H9 (cell line): ENCODE data around the gene ANKZF1. TPM values are rescaled to one million over a fixed set of nuclear protein-coding genes. Genes with fewer than 3 reads are reported as not detected.

Experiments used
- DNase-seq: peaks from one replicate; pipeline ENCODE4 v3.0.0-alpha.2; 2017
- H2AFZ ChIP-seq: one replicate; pipeline ENCODE4 v1.6.1; 2013; ENCODE audit warnings: mild to moderate bottlenecking, low read length, control low read depth, moderate library complexity
- H2AK5ac ChIP-seq: 2 replicates; pipeline ENCODE4 v1.6.1; 2013; ENCODE audit warnings: low read length, control low read depth, mixed read lengths; ENCODE audit not compliant: insufficient read length
- H2BK120ac ChIP-seq: one replicate; pipeline ENCODE4 v1.6.1; 2013; ENCODE audit warnings: low read depth, mild to moderate bottlenecking, low read length, control low read depth, inconsistent platforms; ENCODE audit not compliant: poor library complexity, severe bottlenecking
- H2BK12ac ChIP-seq: 2 replicates; pipeline ENCODE4 v1.6.1; 2013; ENCODE audit warnings: low read length, control low read depth, mixed read lengths, low read depth; ENCODE audit not compliant: insufficient read length
- H2BK15ac ChIP-seq: 2 replicates; pipeline ENCODE4 v1.6.1; 2013; ENCODE audit warnings: low read depth, low read length, control low read depth
- H2BK20ac ChIP-seq: one replicate; pipeline ENCODE4 v1.6.1; 2013; ENCODE audit warnings: low read depth, mild to moderate bottlenecking, low read length, control low read depth, inconsistent platforms; ENCODE audit not compliant: poor library complexity, severe bottlenecking
- H2BK5ac ChIP-seq: 2 replicates; pipeline ENCODE4 v1.6.1; 2013; ENCODE audit warnings: low read length, control low read depth, mixed read lengths; ENCODE audit not compliant: insufficient read length
- H3K14ac ChIP-seq: 2 replicates; pipeline ENCODE4 v1.6.1; 2013; ENCODE audit warnings: low read length, control low read depth; ENCODE audit not compliant: insufficient read depth
- H3K18ac ChIP-seq: 2 replicates; pipeline ENCODE4 v1.6.1; 2013; ENCODE audit warnings: low read depth, mild to moderate bottlenecking, mixed read lengths, low read length, control low read depth; ENCODE audit not compliant: insufficient read length
- H3K23ac ChIP-seq: 2 replicates; pipeline ENCODE4 v1.6.1; 2013; ENCODE audit warnings: low read length, control low read depth, mixed read lengths, low read depth; ENCODE audit not compliant: insufficient read length
- H3K23me2 ChIP-seq: 2 replicates; pipeline ENCODE4 v1.6.1; 2013; ENCODE audit warnings: low read depth, mild to moderate bottlenecking, mixed read lengths, low read length, control low read depth; ENCODE audit not compliant: insufficient read length, poor library complexity, severe bottlenecking
- H3K27ac ChIP-seq: 2 replicates; pipeline ENCODE4 v1.5.1; 2013; ENCODE audit warnings: low read length, control low read depth, mixed read lengths, low read depth; ENCODE audit not compliant: insufficient read length
- H3K27me3 ChIP-seq: 2 replicates; pipeline ENCODE4 v1.6.1; 2013; ENCODE audit warnings: low read length, control low read depth, inconsistent platforms; ENCODE audit not compliant: insufficient read depth
- H3K4ac ChIP-seq: 2 replicates; pipeline ENCODE4 v1.6.1; 2013; ENCODE audit warnings: low read depth, mild to moderate bottlenecking, control low read depth, inconsistent platforms, low read length, moderate library complexity
- H3K4me1 ChIP-seq: 2 replicates; pipeline ENCODE4 v1.6.1; 2013; ENCODE audit warnings: low read length, control low read depth, inconsistent platforms; ENCODE audit not compliant: insufficient read depth
- H3K4me2 ChIP-seq: 2 replicates; pipeline ENCODE4 v1.6.1; 2013; ENCODE audit warnings: low read length, control low read depth, mixed read lengths; ENCODE audit not compliant: insufficient read length, insufficient read depth
- H3K56ac ChIP-seq: 2 replicates; pipeline ENCODE4 v1.6.1; 2013; ENCODE audit warnings: low read depth, mild to moderate bottlenecking, mixed read lengths, low read length, control low read depth; ENCODE audit not compliant: insufficient read length
- H3K79me1 ChIP-seq: 2 replicates; pipeline ENCODE4 v1.6.1; 2013; ENCODE audit warnings: low read depth, mild to moderate bottlenecking, moderate library complexity, low read length, control low read depth, inconsistent platforms; ENCODE audit not compliant: insufficient read depth, poor library complexity, severe bottlenecking
- H3K79me2 ChIP-seq: 2 replicates; pipeline ENCODE4 v1.6.1; 2013; ENCODE audit warnings: low read length, control low read depth, inconsistent platforms; ENCODE audit not compliant: insufficient read depth
- H3K9ac ChIP-seq: 2 replicates; pipeline ENCODE4 v1.6.1; 2013; ENCODE audit warnings: low read length, control low read depth, mixed read lengths; ENCODE audit not compliant: insufficient read length; ENCODE audit errors: extremely low read depth
- H3K9me3 ChIP-seq: one replicate; pipeline ENCODE4 v1.6.1; 2013; ENCODE audit warnings: low read depth, low read length, inconsistent platforms; ENCODE audit not compliant: control insufficient read depth
- H3T11ph ChIP-seq: one replicate; pipeline ENCODE4 v1.6.1; 2013; ENCODE audit warnings: mild to moderate bottlenecking, low read length, control low read depth, inconsistent platforms
- H4K20me1 ChIP-seq: one replicate; pipeline ENCODE4 v1.6.1; 2013; ENCODE audit not compliant: control insufficient read depth, insufficient read length, insufficient read depth
- H4K5ac ChIP-seq: 2 replicates; pipeline ENCODE4 v1.6.1; 2013; ENCODE audit warnings: low read depth, mild to moderate bottlenecking, mixed read lengths, low read length, control low read depth; ENCODE audit not compliant: insufficient read length
- H4K8ac ChIP-seq: replicated peaks from 2 replicates; pipeline ENCODE4 v1.6.1; 2013; ENCODE audit warnings: low read length, control low read depth, mixed read lengths, low read depth; ENCODE audit not compliant: insufficient read length
- H4K91ac ChIP-seq: 2 replicates; pipeline ENCODE4 v1.6.1; 2013; ENCODE audit warnings: low read depth, mild to moderate bottlenecking, moderate library complexity, mixed read lengths, low read length, control low read depth; ENCODE audit not compliant: insufficient read length
- H3K27ac Mint-ChIP-seq, 3 experiments: 2 replicates in 2 of 3; 3 replicates in 1 of 3; pipeline ENCODE4 v1.8.0; 2020 to 2021; ENCODE audit warnings: mixed read lengths in 3 of 3, mild to moderate bottlenecking in 1 of 3, moderate library complexity in 1 of 3
- H3K27me3 Mint-ChIP-seq: 2 replicates; pipeline ENCODE4 v1.8.0; 2021; ENCODE audit warnings: low read depth, mild to moderate bottlenecking, moderate library complexity, mixed read lengths
- H3K36me3 Mint-ChIP-seq, 3 experiments: 2 replicates in 2 of 3; 3 replicates in 1 of 3; pipeline ENCODE4 v1.8.0; 2020 to 2021; ENCODE audit warnings: low read depth in 3 of 3, mixed read lengths in 3 of 3; ENCODE audit not compliant: insufficient read depth in 1 of 3
- H3K4me1 Mint-ChIP-seq, 2 experiments: 2 replicates each; pipeline ENCODE4 v1.8.0; 2020; ENCODE audit warnings: mixed read lengths in 2 of 2
- H3K4me3 Mint-ChIP-seq, 2 experiments: 2 replicates in 1 of 2; 3 replicates in 1 of 2; pipeline ENCODE4 v1.8.0; 2020 to 2021; ENCODE audit warnings: mild to moderate bottlenecking in 2 of 2, mixed read lengths in 2 of 2, moderate library complexity in 1 of 2
- H3K9me3 Mint-ChIP-seq, 2 experiments: 2 replicates in 1 of 2; 3 replicates in 1 of 2; pipeline ENCODE4 v1.8.0; 2020; ENCODE audit warnings: mild to moderate bottlenecking in 2 of 2, mixed read lengths in 2 of 2, moderate library complexity in 1 of 2
- CTCF ChIP-seq: fragments of 200-600 bp; sonication (generic); conservative IDR thresholded peaks from 3 replicates; pipeline ENCODE4 v1.8.0; 2021; ENCODE audit warnings: antibody characterized with exemption, mild to moderate bottlenecking
- WGBS: extraction: QIAGEN DNeasy Blood & Tissue Kit; methylation state at CpG from one replicate; pipeline ENCODE4 v1.1.7; 2013; ENCODE audit warnings: missing lambda C conversion rate, low lambda C conversion rate, mixed read lengths; ENCODE audit not compliant: insufficient read length; ENCODE audit errors: extremely low coverage; 5-methylcytosine and 5-hydroxymethylcytosine counted together
- total RNA-seq: library from RNA; stranded (reverse); gene quantifications from 2 replicates; pipeline ENCODE4 v1.2.1, GENCODE V29; 2021

The ANKZF1 gene
- total RNA-seq, 1 experiment from 2014 or later: 55.4 TPM

- Histone ChIP-seq H3K56ac (no peak overlapping the region), H3K27me3 (no peaks in the 10 kb centered on the region), H3K18ac (no peak overlapping the region), H2AK5ac (no peak overlapping the region), H2BK120ac (no peak overlapping the region), H3K23ac (no peak overlapping the region), H3K79me1 (no peaks in the 10 kb centered on the region), H2BK5ac (no peak overlapping the region), H3K14ac (no peak overlapping the region), H3K4me2 (no peak overlapping the region), H3K4ac (no peak overlapping the region), H2BK20ac (no peak overlapping the region), H4K20me1 (no peaks in the 10 kb centered on the region), H3K79me2 (no peaks in the 10 kb centered on the region), H3K23me2 (peaks cover 2% of the 10 kb centered on the region), H3K27ac (no peak overlapping the region), H4K8ac (no peak overlapping the region), H3K9ac (no peak overlapping the region), H3K4me1 (no peaks in the 10 kb centered on the region), H3T11ph (no peak overlapping the region), H2BK12ac (no peak overlapping the region), H3K9me3 (no peaks in the 10 kb centered on the region), H2BK15ac (no peak overlapping the region), H4K5ac (no peak overlapping the region), H4K91ac (no peak overlapping the region), H2AFZ (no peak overlapping the region)
- DNase-seq: no peak
- Mint-ChIP-seq H3K36me3 (peaks cover 15 to 73% (median 65%) of the 10 kb centered on the region in 3 experiments), H3K9me3 (no peaks in the 10 kb centered on the region), H3K4me1 (peaks cover 11 to 16% of the 10 kb centered on the region in 2 experiments), H3K27me3 (no peaks in the 10 kb centered on the region; the same call in 1 of the 2 replicates), H3K4me3 (no peak overlapping the region), H3K27ac (no peak overlapping the region)
- TF ChIP-seq CTCF: no peak
- no CpG with 5 or more reads among the region's 8 CpGs for WGBS
Measured at GRCh38 chr2:219213026-219213415, 16.6 kb upstream of the ANKZF1 start.
